HCT116 (cell line): Measurements from ENCODE around the gene YLPM1. TPM values are rescaled to one million over a fixed set of nuclear protein-coding genes. Genes with fewer than 3 reads are reported as not detected.

Experiments
- ATAC-seq: fragments of 200-7000 bp; cut with Tn5 transposase; 2 replicates; pipeline ENCODE4 v1.9.1; 2020; ENCODE audit warnings: mild to moderate bottlenecking, moderate library complexity
- BruUV-seq: library from RNA; stranded (reverse); fragments of 400-500 nt; replicated peaks from 2 replicates; lab custom pipeline; 2021; lab: Mats Ljungman, UMichigan
- CTCF ChIA-PET: fragments of 300-600 bp; sonication (Branson Sonifier 250); formaldehyde crosslinking; loops from one replicate; lab custom pipeline; 2021; ENCODE audit warnings: antibody characterized with exemption; lab: Charles Lee
- POLR2A ChIA-PET: fragments of 300-600, 350-600 bp; sonication (Branson Sonifier 250); formaldehyde crosslinking; loops from one replicate; lab custom pipeline; 2021; ENCODE audit warnings: antibody characterized with exemption; lab: Charles Lee
- RAD21 ChIA-PET, 2 experiments: fragments of 300-600 bp; sonication (Branson Sonifier 250); formaldehyde crosslinking; loops; one replicate each; lab custom pipeline; 2023; ENCODE audit warnings: low total read pairs in 2 of 2; ENCODE audit not compliant: uncharacterized antibody in 2 of 2, unreplicated experiment in 2 of 2, low non-redundant PET in 1 of 2; lab: Charles Lee
- DNase-seq: peaks from one replicate; pipeline ENCODE4 v3.0.0-alpha.2; 2010; ENCODE audit warnings: low read depth, low spot score
- H2AFZ ChIP-seq: fragments of 200-600 bp; shearing (Covaris generic), sonication (generic); 2 replicates; pipeline ENCODE4 v1.6.1; 2017; ENCODE audit warnings: low read depth, mixed run types, mixed read lengths, antibody characterized with exemption, low read length; ENCODE audit not compliant: poor library complexity, severe bottlenecking
- H3K27ac ChIP-seq: 2 replicates; pipeline ENCODE4 v1.5.1; 2012; ENCODE audit warnings: low read depth, low read length
- H3K27me3 ChIP-seq: fragments of 200-600 bp; sonication (generic); 2 replicates; pipeline ENCODE4 v1.6.1; 2016; ENCODE audit warnings: mixed run types, low read length, mixed read lengths; ENCODE audit not compliant: insufficient read depth
- H3K36me3 ChIP-seq, 2 experiments: fragments of 200-500 bp in 1 of 2; fragments of 200-600 bp in 1 of 2; sonication (Bioruptor generic) in 1 of 2; sonication (generic) in 1 of 2; 2 replicates each; pipeline versions ENCODE4 v1.5.1 to v1.6.1; 2014 to 2016; ENCODE audit warnings: low read length in 2 of 2, inconsistent platforms in 1 of 2, mixed read lengths in 1 of 2, mixed run types in 1 of 2; ENCODE audit not compliant: insufficient read depth in 2 of 2, control insufficient read depth in 1 of 2
- H3K4me1 ChIP-seq, 2 experiments: fragments of 200-600 bp in 1 of 2; sonication (generic) in 1 of 2; 2 replicates each; pipeline versions ENCODE4 v1.5.1 to v1.6.1; 2012 to 2017; ENCODE audit warnings: low read length in 2 of 2, inconsistent platforms in 1 of 2, mild to moderate bottlenecking in 1 of 2, mixed read lengths in 1 of 2, mixed run types in 1 of 2, moderate library complexity in 1 of 2; ENCODE audit not compliant: insufficient read depth in 2 of 2, control insufficient read depth in 1 of 2
- H3K4me2 ChIP-seq: fragments of 200-600 bp; sonication (generic); 2 replicates; pipeline ENCODE4 v1.6.1; 2017; ENCODE audit warnings: mixed run types, low read length, mixed read lengths
- H3K4me3 ChIP-seq, 2 experiments: fragments of 200-600 bp in 1 of 2; sonication (generic) in 1 of 2; replicated peaks in 1 of 2; 2 replicates each; pipeline ENCODE4 v1.5.1; 2011 to 2016; ENCODE audit warnings: low read length in 2 of 2, control low read depth in 1 of 2, low read depth in 1 of 2, mild to moderate bottlenecking in 1 of 2, mixed read lengths in 1 of 2, mixed run types in 1 of 2
- H3K79me2 ChIP-seq: fragments of 200-600 bp; sonication (generic); 2 replicates; pipeline ENCODE4 v1.6.1; 2017; ENCODE audit warnings: mild to moderate bottlenecking, mixed run types, low read length, moderate library complexity, mixed read lengths; ENCODE audit not compliant: insufficient read depth
- H3K9ac ChIP-seq: fragments of 200-600 bp; sonication (generic); 2 replicates; pipeline ENCODE4 v1.6.1; 2016; ENCODE audit warnings: low read length, mixed read lengths
- H3K9me2 ChIP-seq: fragments of 200-600 bp; sonication (generic), shearing (Covaris generic); 2 replicates; pipeline ENCODE4 v1.6.1; 2017; ENCODE audit warnings: mixed run types, mild to moderate bottlenecking, moderate library complexity; ENCODE audit not compliant: insufficient read depth
- H3K9me3 ChIP-seq, 2 experiments: fragments of 200-500 bp in 1 of 2; fragments of 200-600 bp in 1 of 2; sonication (Bioruptor generic) in 1 of 2; sonication (generic) in 1 of 2; 2 replicates each; pipeline ENCODE4 v1.6.1; 2014 to 2017; ENCODE audit warnings: low read length in 2 of 2, mixed read lengths in 2 of 2, inconsistent platforms in 1 of 2, low read depth in 1 of 2, mild to moderate bottlenecking in 1 of 2, mixed run types in 1 of 2, moderate library complexity in 1 of 2; ENCODE audit not compliant: control insufficient read depth in 1 of 2, insufficient read depth in 1 of 2
- H4K20me1 ChIP-seq: fragments of 200-600 bp; sonication (generic), shearing (Covaris generic); 2 replicates; pipeline ENCODE4 v1.6.1; 2017; ENCODE audit warnings: mixed run types, mild to moderate bottlenecking, moderate library complexity; ENCODE audit not compliant: insufficient read depth
- CBX3 ChIP-seq: IDR thresholded peaks from 2 replicates; pipeline ENCODE4 v1.6.1; 2012; ENCODE audit warnings: low read depth
- CEBPB ChIP-seq: IDR thresholded peaks from 2 replicates; pipeline ENCODE4 v1.6.1; 2012; ENCODE audit warnings: low read depth
- EGR1 ChIP-seq: IDR thresholded peaks from 2 replicates; pipeline ENCODE4 v1.6.1; 2012; ENCODE audit warnings: low read depth
- ELF1 ChIP-seq: IDR thresholded peaks from 2 replicates; pipeline ENCODE4 v1.6.1; 2012; ENCODE audit warnings: low read depth, borderline replicate concordance
- EZH2 ChIP-seq: fragments of 200-600 bp; sonication (generic); IDR thresholded peaks from 2 replicates; pipeline ENCODE4 v1.6.1; 2017; ENCODE audit warnings: antibody characterized with exemption, mixed run types
- EZH2phosphoT487 ChIP-seq: fragments of 200-600 bp; IDR thresholded peaks from 2 replicates; pipeline ENCODE4 v1.6.1; 2018; ENCODE audit warnings: antibody characterized with exemption, borderline replicate concordance
- FOSL1 ChIP-seq: IDR thresholded peaks from 2 replicates; pipeline ENCODE4 v1.6.1; 2012; ENCODE audit warnings: low read depth
- JUND ChIP-seq: IDR thresholded peaks from 2 replicates; pipeline ENCODE4 v1.6.1; 2012
- POLR2A ChIP-seq: IDR thresholded peaks from 2 replicates; pipeline ENCODE4 v1.7.0; 2011; ENCODE audit warnings: borderline replicate concordance; ENCODE audit not compliant: insufficient read depth, insufficient read length; ENCODE audit errors: extremely low read depth
- POLR2AphosphoS5 ChIP-seq: IDR thresholded peaks from 2 replicates; pipeline ENCODE4 v1.6.1; 2011; ENCODE audit warnings: mild to moderate bottlenecking, low read depth, low read length, moderate library complexity
- RAD21 ChIP-seq: IDR thresholded peaks from 2 replicates; pipeline ENCODE4 v1.6.1; 2012; ENCODE audit warnings: low read depth, mild to moderate bottlenecking
- SIN3A ChIP-seq: IDR thresholded peaks from 2 replicates; pipeline ENCODE4 v1.6.1; 2012; ENCODE audit warnings: low read depth
- TCF7L2 ChIP-seq: IDR thresholded peaks from 2 replicates; pipeline ENCODE4 v1.7.0; 2011; ENCODE audit warnings: borderline replicate concordance, inconsistent platforms; ENCODE audit not compliant: insufficient read depth, insufficient read length; ENCODE audit errors: extremely low read depth
- YY1 ChIP-seq: IDR thresholded peaks from 2 replicates; pipeline ENCODE4 v1.6.1; 2011; ENCODE audit warnings: low read length, low read depth, moderate library complexity, mild to moderate bottlenecking; ENCODE audit not compliant: insufficient replicate concordance; ENCODE audit errors: extremely low read depth
- ZFX ChIP-seq: fragments of 450-650 bp; IDR thresholded peaks from 2 replicates; pipeline ENCODE4 v1.6.1; 2017
- intact Hi-C: fragments of 100-400 bp; cut with micrococcal nuclease; formaldehyde crosslinking; loops from 2 replicates; pipeline ENCODE4 v1.10.0; 2022
- total RNA-seq: library from RNA; stranded (reverse); gene quantifications from one replicate; pipeline ENCODE4 v1.2.1, GENCODE V29; 2021; ENCODE audit not compliant: unreplicated experiment
- TF ChIP-seq, protein P1 (sequence below): IDR thresholded peaks from 2 replicates; pipeline ENCODE4 v1.6.1; 2012
- TF ChIP-seq, protein P2 (sequence below): IDR thresholded peaks from 2 replicates; pipeline ENCODE4 v1.6.1; 2012
- TF ChIP-seq, protein P3 (sequence below): IDR thresholded peaks from 2 replicates; pipeline ENCODE4 v1.6.1; 2011; ENCODE audit warnings: mild to moderate bottlenecking, low read length, moderate library complexity; ENCODE audit not compliant: insufficient replicate concordance; ENCODE audit errors: extremely low read depth

The YLPM1 gene
- total RNA-seq, 1 experiment from 2014 or later, result 55.1 TPM

DNA sequence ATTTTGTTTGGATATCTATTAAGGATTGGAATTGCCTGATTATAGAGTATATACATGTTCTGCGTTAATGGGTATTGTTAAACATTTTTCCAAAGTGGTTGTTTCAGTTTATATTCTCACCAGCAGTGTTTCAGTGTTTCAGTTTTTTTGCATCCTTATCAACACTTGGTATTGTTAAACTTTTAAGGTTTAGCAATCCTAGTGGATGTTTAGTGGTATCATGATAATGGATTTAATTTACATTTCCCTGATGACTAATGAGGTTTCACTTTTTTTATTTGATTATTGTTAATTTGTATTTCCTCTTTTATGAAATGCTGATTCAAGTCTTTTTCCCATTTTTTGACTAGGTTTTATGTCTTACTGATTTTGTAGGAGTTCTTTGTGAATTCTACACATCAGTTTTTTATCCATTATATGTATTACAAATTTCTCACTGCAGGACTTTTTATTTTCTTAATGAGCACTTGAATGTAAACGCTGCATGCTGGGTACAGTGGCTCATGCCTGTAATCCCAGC lies 23.7 kb downstream of the YLPM1 start:
- no peak for DNase-seq
- Histone ChIP-seq H3K79me2 (peaks cover 99% of the 10 kb centered on the region), H3K4me3 (no peak overlapping the region), H3K36me3 (peaks cover 24 to 30% of the 10 kb centered on the region in 2 experiments), H3K9ac (no peak overlapping the region), H4K20me1 (peaks cover 18% of the 10 kb centered on the region), H3K27me3 (no peaks in the 10 kb centered on the region), H3K27ac (no peak overlapping the region), H3K9me2 (no peaks in the 10 kb centered on the region), H3K9me3 (no peaks in the 10 kb centered on the region), H3K4me1 (no peaks in the 10 kb centered on the region), H3K4me2 (no peak overlapping the region), H2AFZ (no peak overlapping the region)
- RAD21 ChIA-PET, result no interaction called here
- BruUV-seq, result no TSS peak
- POLR2A ChIA-PET, result no interaction called here
- CTCF ChIA-PET, result no interaction called here
- intact Hi-C loops, result no loop called here
- ATAC-seq, result no peak
- TF ChIP-seq YY1 (no peak), SIN3A (no peak), EGR1 (no peak), RAD21 (no peak), FOSL1 (no peak), ZFX (no peak)
- TF ChIP-seq, protein P1, sequence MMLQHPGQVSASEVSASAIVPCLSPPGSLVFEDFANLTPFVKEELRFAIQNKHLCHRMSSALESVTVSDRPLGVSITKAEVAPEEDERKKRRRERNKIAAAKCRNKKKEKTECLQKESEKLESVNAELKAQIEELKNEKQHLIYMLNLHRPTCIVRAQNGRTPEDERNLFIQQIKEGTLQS, result no peak
- TF ChIP-seq, protein P2, sequence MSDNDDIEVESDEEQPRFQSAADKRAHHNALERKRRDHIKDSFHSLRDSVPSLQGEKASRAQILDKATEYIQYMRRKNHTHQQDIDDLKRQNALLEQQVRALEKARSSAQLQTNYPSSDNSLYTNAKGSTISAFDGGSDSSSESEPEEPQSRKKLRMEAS, result no peak

DNA sequence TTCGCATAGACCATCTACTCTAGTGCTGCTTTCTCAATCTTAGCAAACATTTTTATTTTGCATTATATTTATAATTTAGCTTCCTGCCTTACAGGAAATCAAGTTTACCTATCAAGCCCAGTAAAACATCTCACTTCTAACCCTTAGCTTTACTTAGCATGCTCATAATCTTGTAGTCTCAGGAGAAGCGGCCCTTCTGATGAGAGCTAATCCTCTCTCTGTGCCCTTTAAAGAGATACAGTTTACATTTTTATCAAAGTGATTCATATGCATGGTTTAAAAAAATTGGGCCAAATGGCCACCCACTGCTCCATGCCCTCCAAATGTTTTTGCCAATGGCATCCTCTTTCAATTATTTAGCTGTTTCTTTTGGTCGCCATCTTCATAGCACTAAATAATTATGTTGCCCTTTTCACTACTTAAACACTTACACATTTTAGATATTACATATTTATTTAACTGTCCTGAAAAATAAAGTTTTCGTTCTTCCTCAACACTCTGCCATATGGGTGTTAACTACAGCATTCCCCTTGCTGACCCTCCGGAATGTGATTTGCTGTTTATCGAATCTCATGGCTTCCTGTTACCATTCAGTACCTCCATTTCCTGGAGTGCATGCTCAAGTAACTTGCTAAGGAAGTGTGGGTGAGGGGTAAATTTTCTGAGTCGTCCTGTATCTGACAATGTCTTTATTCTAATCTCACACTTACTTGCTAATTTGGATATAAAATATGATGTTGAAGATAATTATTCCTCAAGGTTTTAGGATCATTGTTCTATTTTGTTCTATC lies 29.3 kb downstream of the YLPM1 start:
- ChIA-PET RAD21 (no interaction called here), POLR2A (no interaction called here), CTCF (interaction anchor here (1.9 to 2.4 kb wide), 2 partner anchors 12 to 183 kb away, joined by 7 to 11 read pairs; no protein-coding TSS in a partner anchor)
- no peak for ATAC-seq
- H3K4me2 ChIP-seq, result no peak overlapping the region
- intact Hi-C loops, result no loop called here
- no TSS peak for BruUV-seq
- no peak overlapping the region for H3K9ac ChIP-seq
- peaks cover 3% of the 10 kb centered on the region; the same call in 1 of the 2 replicates for H4K20me1 ChIP-seq
- H3K4me3 ChIP-seq, result no peak overlapping the region
- no peaks in the 10 kb centered on the region for H3K9me3 ChIP-seq
- no peaks in the 10 kb centered on the region for H3K9me2 ChIP-seq
- H3K4me1 ChIP-seq, result no peaks in the 10 kb centered on the region
- DNase-seq, result no peak
- H3K27ac ChIP-seq, result no peak overlapping the region
- peaks cover 94% of the 10 kb centered on the region for H3K79me2 ChIP-seq
- H3K27me3 ChIP-seq, result no peaks in the 10 kb centered on the region
- H2AFZ ChIP-seq, result no peak overlapping the region
- peaks cover 5 to 6% of the 10 kb centered on the region in 2 experiments; a peak in 2 of 4 replicates for H3K36me3 ChIP-seq
- no peak for TF ChIP-seq FOSL1
- TF ChIP-seq RAD21, result no peak
- TF ChIP-seq, protein P1, result no peak
- no peak for TF ChIP-seq ZFX
- TF ChIP-seq SIN3A, result no peak
- no peak for TF ChIP-seq EZH2
- no peak for TF ChIP-seq POLR2A
- TF ChIP-seq, protein P3, sequence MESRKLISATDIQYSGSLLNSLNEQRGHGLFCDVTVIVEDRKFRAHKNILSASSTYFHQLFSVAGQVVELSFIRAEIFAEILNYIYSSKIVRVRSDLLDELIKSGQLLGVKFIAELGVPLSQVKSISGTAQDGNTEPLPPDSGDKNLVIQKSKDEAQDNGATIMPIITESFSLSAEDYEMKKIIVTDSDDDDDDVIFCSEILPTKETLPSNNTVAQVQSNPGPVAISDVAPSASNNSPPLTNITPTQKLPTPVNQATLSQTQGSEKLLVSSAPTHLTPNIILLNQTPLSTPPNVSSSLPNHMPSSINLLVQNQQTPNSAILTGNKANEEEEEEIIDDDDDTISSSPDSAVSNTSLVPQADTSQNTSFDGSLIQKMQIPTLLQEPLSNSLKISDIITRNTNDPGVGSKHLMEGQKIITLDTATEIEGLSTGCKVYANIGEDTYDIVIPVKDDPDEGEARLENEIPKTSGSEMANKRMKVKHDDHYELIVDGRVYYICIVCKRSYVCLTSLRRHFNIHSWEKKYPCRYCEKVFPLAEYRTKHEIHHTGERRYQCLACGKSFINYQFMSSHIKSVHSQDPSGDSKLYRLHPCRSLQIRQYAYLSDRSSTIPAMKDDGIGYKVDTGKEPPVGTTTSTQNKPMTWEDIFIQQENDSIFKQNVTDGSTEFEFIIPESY, result no peak
- TF ChIP-seq ELF1, result no peak
- no peak for TF ChIP-seq EZH2phosphoT487
- no peak for TF ChIP-seq JUND
- TF ChIP-seq EGR1, result no peak
- TF ChIP-seq POLR2AphosphoS5, result no peak
- TF ChIP-seq TCF7L2, result no peak
- TF ChIP-seq CEBPB, result no peak
- TF ChIP-seq CBX3, result no peak
